GM20431 (cell line): ENCODE measurements around the gene RGL2.

Experiments used
- in situ Hi-C: fragments of 300-500 bp; cut with MseI, MboI; formaldehyde crosslinking; loops from one replicate; pipeline ENCODE4 v1.15.0; 2020; ENCODE audit warnings: low sequenced_read_pairs; ENCODE audit not compliant: unreplicated experiment

Gene RGL2

DNA sequence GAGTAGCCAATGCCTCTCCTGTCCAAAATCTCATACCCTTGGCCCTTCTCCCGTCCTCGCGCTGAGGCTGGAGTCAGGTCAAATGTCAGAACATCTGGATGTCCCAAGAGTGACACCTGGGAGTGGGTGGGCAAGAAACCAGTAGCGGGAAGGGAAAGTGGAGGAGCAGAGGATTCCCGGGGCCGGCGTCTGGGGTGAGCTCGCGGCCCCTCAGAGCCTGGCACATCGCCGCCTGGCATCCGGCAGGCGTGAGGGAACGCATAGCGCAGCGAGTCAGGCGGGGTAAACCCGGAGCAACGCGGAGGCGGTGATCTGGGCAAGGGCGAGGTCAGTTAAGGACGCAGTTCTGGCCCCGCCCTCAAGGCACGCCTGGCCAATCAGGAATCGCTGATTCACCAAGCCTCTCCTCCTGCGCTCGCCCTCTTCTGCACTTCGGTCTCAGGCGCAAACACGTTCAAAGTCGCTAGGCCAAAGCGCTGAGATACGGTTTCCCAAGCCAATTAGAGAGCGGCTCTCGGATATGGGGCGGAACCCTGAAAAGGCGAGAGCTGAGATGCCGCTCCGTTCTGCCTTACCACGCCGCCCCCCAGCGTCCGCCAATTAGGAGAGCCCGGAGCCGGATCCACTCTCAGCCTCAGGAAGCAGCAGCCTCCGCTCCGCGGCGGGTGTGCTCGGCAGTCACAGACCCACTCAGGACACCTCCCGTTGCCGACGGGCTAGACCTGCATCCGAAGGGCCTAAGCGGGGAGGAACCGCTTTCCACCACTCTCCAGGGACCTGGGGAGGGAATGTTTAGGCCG lies 49.6 kb downstream of the RGL2 start:
- in situ Hi-C loops: loop anchor here (10.0 kb wide), 1 partner anchor 84 kb away; no protein-coding TSS in a partner anchor

- in situ Hi-C loops: loop anchor here (10.0 kb wide), 1 partner anchor 84 kb away; no protein-coding TSS in a partner anchor
Observed at GRCh38 chr6:33248643-33248931, 50.2 kb downstream of the RGL2 start.

GRCh38 chr6:33247977-33248642 lies 50.6 kb downstream of the RGL2 start:
- in situ Hi-C loops: loop anchor here (10.0 kb wide), 1 partner anchor 83 kb away; no protein-coding TSS in a partner anchor

DNA sequence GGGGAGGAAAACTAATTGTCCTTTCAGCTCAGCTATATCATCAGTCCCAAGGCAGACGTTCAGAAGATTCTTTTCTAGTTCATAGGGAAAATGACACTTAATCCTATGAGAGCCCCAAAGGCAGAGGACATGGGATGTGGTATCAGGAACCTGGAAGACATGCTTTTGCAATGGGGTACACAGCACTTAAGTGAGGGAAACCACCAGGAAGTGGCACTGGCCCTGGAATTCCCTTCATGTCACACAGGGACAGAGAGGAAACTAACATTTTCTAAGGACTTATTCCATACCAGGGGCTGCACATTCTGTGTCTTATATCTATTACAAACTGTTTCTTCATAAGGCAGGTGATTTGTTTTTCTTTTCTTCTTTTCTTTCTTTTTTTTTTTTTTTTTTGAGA lies 55.3 kb downstream of the RGL2 start:
- in situ Hi-C loops: loop anchor here (10.0 kb wide), 1 partner anchor 79 kb away; no protein-coding TSS in a partner anchor

GRCh38 chr6:33241968-33242367 lies 56.8 kb downstream of the RGL2 start:
- in situ Hi-C loops: loop anchor here (10.0 kb wide), 1 partner anchor 77 kb away; no protein-coding TSS in a partner anchor
